CD14-positive monocyte (primary cell): Measurements from ENCODE around the gene DNAJC30. TPM values are rescaled to one million over a fixed set of nuclear protein-coding genes. Genes with fewer than 3 reads are reported as not detected.

Source experiments
- DNase-seq, 3 donors: peaks; one replicate each; pipeline ENCODE4 v3.0.0-alpha.2; 2011 to 2022
- H2AFZ ChIP-seq: 2 replicates; pipeline ENCODE4 v1.6.0; 2012; ENCODE audit warnings: mild to moderate bottlenecking, low read depth, low read length, inconsistent platforms; ENCODE audit not compliant: insufficient read depth, poor library complexity, severe bottlenecking
- H3K27ac ChIP-seq, 2 donors: 1 replicate in 1 of 2; 2 replicates in 1 of 2; pipeline ENCODE4 v1.5.1; 2012 to 2013; ENCODE audit warnings: low read length in 2 of 2, control low read depth in 1 of 2, inconsistent platforms in 1 of 2, low read depth in 1 of 2, mild to moderate bottlenecking in 1 of 2
- H3K27me3 ChIP-seq, 2 donors: one replicate each; pipeline versions ENCODE4 v1.6.0 to v1.6.1; 2011 to 2013; ENCODE audit warnings: low read length in 2 of 2; ENCODE audit not compliant: control insufficient read depth in 2 of 2, insufficient read depth in 2 of 2
- H3K36me3 ChIP-seq, 2 donors: replicated peaks in 1 of 2; 1 replicate in 1 of 2; 2 replicates in 1 of 2; pipeline versions ENCODE4 v1.5.1 to v1.6.1; 2012 to 2013; ENCODE audit warnings: low read length in 2 of 2, control low read depth in 1 of 2, inconsistent platforms in 1 of 2, mild to moderate bottlenecking in 1 of 2; ENCODE audit not compliant: insufficient read depth in 2 of 2, control insufficient read depth in 1 of 2
- H3K4me1 ChIP-seq, 2 donors: 1 replicate in 1 of 2; 2 replicates in 1 of 2; pipeline versions ENCODE4 v1.5.1 to v1.6.1; 2012 to 2013; ENCODE audit warnings: low read length in 2 of 2, control low read depth in 1 of 2, inconsistent platforms in 1 of 2, mild to moderate bottlenecking in 1 of 2, moderate library complexity in 1 of 2; ENCODE audit not compliant: insufficient read depth in 2 of 2, control insufficient read depth in 1 of 2
- H3K4me2 ChIP-seq: replicated peaks from 2 replicates; pipeline ENCODE3; 2012; ENCODE audit warnings: low read length, moderate library complexity, mild to moderate bottlenecking; ENCODE audit not compliant: poor library complexity, severe bottlenecking; ENCODE audit errors: extremely low read depth
- H3K4me3 ChIP-seq, 3 experiments: fragments of 200-600 bp in 1 of 3; sonication (generic) in 1 of 3; replicated peaks in 1 of 3; 1 replicate in 2 of 3; 2 replicates in 1 of 3; pipeline ENCODE4 v1.5.1; 2011 to 2013; ENCODE audit warnings: low read length in 3 of 3, mild to moderate bottlenecking in 3 of 3, control low read depth in 2 of 3, low read depth in 2 of 3, inconsistent platforms in 1 of 3, moderate library complexity in 1 of 3
- H3K79me2 ChIP-seq: 2 replicates; pipeline ENCODE4 v1.6.0; 2012; ENCODE audit warnings: mild to moderate bottlenecking, control low read depth, inconsistent platforms, low read length, moderate library complexity; ENCODE audit not compliant: insufficient read depth
- H3K9ac ChIP-seq: 2 replicates; pipeline ENCODE4 v1.6.0; 2017; ENCODE audit warnings: low read length, mild to moderate bottlenecking; ENCODE audit not compliant: insufficient read depth, poor library complexity, severe bottlenecking
- H3K9me3 ChIP-seq, 2 donors: replicated peaks in 1 of 2; 1 replicate in 1 of 2; 2 replicates in 1 of 2; pipeline versions ENCODE4 v1.5.1 to v1.6.1; 2012 to 2013; ENCODE audit warnings: low read length in 2 of 2, control low read depth in 1 of 2; ENCODE audit not compliant: control insufficient read depth in 1 of 2, insufficient read depth in 1 of 2
- H4K20me1 ChIP-seq: 2 replicates; pipeline ENCODE4 v1.6.0; 2012; ENCODE audit warnings: mild to moderate bottlenecking, low read length, control low read depth, moderate library complexity; ENCODE audit not compliant: insufficient read depth
- H3K27ac Mint-ChIP-seq, 7 donors: one replicate each; pipeline ENCODE4 v1.8.0; 2020; ENCODE audit warnings: mild to moderate bottlenecking in 7 of 7, mixed read lengths in 7 of 7, moderate library complexity in 6 of 7, inconsistent platforms in 2 of 7
- H3K27me3 Mint-ChIP-seq, 3 donors: one replicate each; pipeline ENCODE4 v1.8.0; 2021 to 2022; ENCODE audit warnings: low read depth in 3 of 3, mild to moderate bottlenecking in 3 of 3, mixed read lengths in 3 of 3, moderate library complexity in 3 of 3, inconsistent platforms in 1 of 3
- H3K36me3 Mint-ChIP-seq, 2 donors: one replicate each; pipeline ENCODE4 v1.8.0; 2020; ENCODE audit warnings: mixed read lengths in 2 of 2, inconsistent platforms in 1 of 2, mild to moderate bottlenecking in 1 of 2
- H3K4me1 Mint-ChIP-seq: one replicate; pipeline ENCODE4 v1.8.0; 2020; ENCODE audit warnings: mild to moderate bottlenecking, mixed read lengths
- H3K4me3 Mint-ChIP-seq, 2 donors: one replicate each; pipeline ENCODE4 v1.8.0; 2020; ENCODE audit warnings: mild to moderate bottlenecking in 2 of 2, mixed read lengths in 2 of 2, moderate library complexity in 1 of 2
- H3K9me3 Mint-ChIP-seq, 7 donors: one replicate each; pipeline ENCODE4 v1.8.0; 2020 to 2022; ENCODE audit warnings: mixed read lengths in 7 of 7, mild to moderate bottlenecking in 6 of 7, moderate library complexity in 6 of 7, inconsistent platforms in 2 of 7
- CTCF ChIP-seq: fragments of 200-600 bp; IDR thresholded peaks from one replicate; pipeline ENCODE4 v1.8.0; 2022; ENCODE audit warnings: antibody characterized with exemption, mild to moderate bottlenecking
- WGBS: methylation state at CpG from one replicate; pipeline ENCODE4 v1.1.5; 2013; ENCODE audit warnings: missing lambda C conversion rate; ENCODE audit not compliant: insufficient coverage; 5-methylcytosine and 5-hydroxymethylcytosine counted together
- intact Hi-C, 2 donors: fragments of 100-400 bp; cut with micrococcal nuclease; formaldehyde crosslinking; loops; one replicate each; pipeline versions ENCODE4 v1.15.0 to v1.15.1; 2023
- polyA plus RNA-seq, 3 donors: library from polyadenylated mRNA; depleted of rRNA in 1 of 3; unstranded in 2 of 3; stranded (reverse) in 1 of 3; fragments of 300-500 nt in 2 of 3; fragments of >200 nt in 1 of 3; fragmentation: Illumina TruSeq in 2 of 3; gene quantifications; 1 replicate in 2 of 3; 2 replicates in 1 of 3; pipeline ENCODE4 v1.2.3, GENCODE V29; 2012 to 2021

DNAJC30 gene
- polyA plus RNA-seq, 3 donors = 2.4 to 5.2 (median 3.2) TPM

GRCh38 chr7:73645643-73646174 lies 37.5 kb downstream of the DNAJC30 start:
- no peaks in the 10 kb centered on the region for H4K20me1 ChIP-seq
- intact Hi-C loops = no loop called here
- peak in 1 of 3 donors; percentile 16 for DNase-seq
- H3K36me3 Mint-ChIP-seq = peaks cover 0 to 2% of the 10 kb centered on the region in 2 donors
- H3K4me2 ChIP-seq = no peak overlapping the region
- H2AFZ ChIP-seq = no peak overlapping the region
- no peak overlapping the region for H3K9ac ChIP-seq
- H3K4me1 Mint-ChIP-seq = peaks cover 18% of the 10 kb centered on the region
- H3K4me3 ChIP-seq = no peak overlapping the region
- no peaks in the 10 kb centered on the region for H3K36me3 ChIP-seq
- no peak overlapping the region for H3K27ac ChIP-seq
- peaks cover 3 to 8% of the 10 kb centered on the region in 2 donors for H3K4me1 ChIP-seq
- H3K27me3 ChIP-seq = peaks cover 31 to 64% of the 10 kb centered on the region in 2 donors
- H3K27ac Mint-ChIP-seq = peak overlapping the region in 1 of 7 donors; percentile 11
- peak overlapping the region in 1 of 2 donors; percentile 42 for H3K4me3 Mint-ChIP-seq
- H3K27me3 Mint-ChIP-seq = peaks cover 63 to 85% (median 72%) of the 10 kb centered on the region in 3 donors
- peaks cover 23 to 24% of the 10 kb centered on the region in 2 donors for H3K9me3 ChIP-seq
- TF ChIP-seq CTCF = no peak
- 36% methylated on average over 4 of the region's 4 CpGs for WGBS
- H3K79me2 ChIP-seq = no peaks in the 10 kb centered on the region
- peaks cover 3 to 32% (median 23%) of the 10 kb centered on the region in 7 donors for H3K9me3 Mint-ChIP-seq

GRCh38 chr7:73644688-73645286 lies 38.5 kb downstream of the DNAJC30 start:
- Mint-ChIP-seq H3K4me1 (peaks cover 18% of the 10 kb centered on the region), H3K9me3 (peaks cover 3 to 38% (median 29%) of the 10 kb centered on the region in 7 donors), H3K36me3 (peaks cover 0 to 2% of the 10 kb centered on the region in 2 donors), H3K4me3 (no peak overlapping the region), H3K27me3 (peaks cover 57 to 83% (median 65%) of the 10 kb centered on the region in 3 donors), H3K27ac (no peak overlapping the region)
- WGBS = 67% methylated on average over 5 of the region's 5 CpGs
- Histone ChIP-seq H2AFZ (no peak overlapping the region), H3K4me1 (peaks cover 3 to 8% of the 10 kb centered on the region in 2 donors), H3K4me3 (no peak overlapping the region), H3K36me3 (no peaks in the 10 kb centered on the region), H3K27me3 (peaks cover 31 to 55% of the 10 kb centered on the region in 2 donors), H4K20me1 (no peaks in the 10 kb centered on the region), H3K4me2 (no peak overlapping the region), H3K79me2 (no peaks in the 10 kb centered on the region), H3K9ac (no peak overlapping the region), H3K9me3 (peaks cover 24 to 25% of the 10 kb centered on the region in 2 donors), H3K27ac (no peak overlapping the region)
- TF ChIP-seq CTCF = no peak
- intact Hi-C loops = no loop called here
- DNase-seq = no peak
